ENCODE results near the gene ZFHX2. TPM values are rescaled to one million over a fixed set of nuclear protein-coding genes. Genes with fewer than 3 reads are reported as not detected.
"Not testable (repeated sequence)": the region's sequence is repeated elsewhere in the genome, so short reads cannot be mapped to it uniquely, and the experiment has no call there.

Gene ZFHX2
- polyA plus RNA-seq, 3 donors, result 7.4 to 10.1 (median 7.8) TPM

- DNase-seq (ENCODE audit: extremely low read depth in 1 of 11, low read depth in 9 of 11, low spot score in 4 of 11), result no peak
These were observed 2.9 kb downstream of the ZFHX2 start for GRCh38 chr14:23548351-23549318.

DNA sequence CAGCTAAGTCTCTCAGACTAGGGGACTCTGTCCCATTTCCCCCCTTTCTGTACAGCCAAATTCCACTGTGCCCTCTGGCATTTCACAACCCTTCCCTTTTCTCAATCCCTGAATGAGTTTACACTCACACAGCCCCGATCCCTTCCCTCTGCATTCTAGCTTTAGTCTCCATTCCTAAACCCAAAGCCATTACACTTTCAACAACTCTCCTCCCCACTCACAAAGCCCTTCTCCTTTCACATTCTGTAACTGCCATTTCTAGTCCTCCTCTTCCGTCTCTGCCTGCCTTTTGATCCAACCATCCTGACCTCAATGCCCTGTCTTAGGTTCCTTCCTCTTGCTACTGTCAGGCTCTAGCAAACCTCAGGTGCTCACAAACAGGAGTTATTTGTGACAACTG lies 3.6 kb downstream of the ZFHX2 start:
- no peak for DNase-seq (ENCODE audit: extremely low read depth in 1 of 11, low read depth in 9 of 11, low spot score in 4 of 11)

DNA sequence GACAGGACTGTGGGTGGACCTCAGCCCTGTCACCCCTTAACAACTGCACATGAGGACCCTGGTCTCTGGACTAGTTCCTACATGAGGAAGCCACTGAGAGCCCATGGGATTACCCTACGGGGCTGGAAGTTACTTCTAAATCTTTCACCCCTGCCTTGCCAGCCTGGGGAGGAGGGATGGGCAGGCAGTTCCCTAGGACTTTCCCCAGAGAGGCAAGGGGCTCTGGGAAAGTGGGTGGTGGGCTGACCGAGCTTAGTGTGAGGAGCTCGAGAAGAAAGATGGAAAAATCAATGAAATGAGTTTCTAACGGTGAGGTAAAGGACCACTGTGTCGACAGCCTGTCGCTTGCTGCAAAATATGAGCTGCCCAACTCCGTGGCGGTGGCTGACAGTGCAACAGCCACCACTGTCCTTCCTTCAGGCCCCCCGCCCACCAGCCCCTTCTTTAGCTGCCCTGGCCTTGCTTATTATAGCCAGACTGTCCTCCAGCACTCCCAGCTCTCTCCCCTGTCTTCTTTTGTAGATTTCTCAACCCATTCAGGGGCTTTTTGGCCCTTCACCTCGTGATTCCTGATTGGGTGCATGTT lies 5.0 kb downstream of the ZFHX2 start:
- DNase-seq (ENCODE audit: extremely low read depth in 1 of 11, low read depth in 9 of 11, low spot score in 4 of 11), result no peak

DNA sequence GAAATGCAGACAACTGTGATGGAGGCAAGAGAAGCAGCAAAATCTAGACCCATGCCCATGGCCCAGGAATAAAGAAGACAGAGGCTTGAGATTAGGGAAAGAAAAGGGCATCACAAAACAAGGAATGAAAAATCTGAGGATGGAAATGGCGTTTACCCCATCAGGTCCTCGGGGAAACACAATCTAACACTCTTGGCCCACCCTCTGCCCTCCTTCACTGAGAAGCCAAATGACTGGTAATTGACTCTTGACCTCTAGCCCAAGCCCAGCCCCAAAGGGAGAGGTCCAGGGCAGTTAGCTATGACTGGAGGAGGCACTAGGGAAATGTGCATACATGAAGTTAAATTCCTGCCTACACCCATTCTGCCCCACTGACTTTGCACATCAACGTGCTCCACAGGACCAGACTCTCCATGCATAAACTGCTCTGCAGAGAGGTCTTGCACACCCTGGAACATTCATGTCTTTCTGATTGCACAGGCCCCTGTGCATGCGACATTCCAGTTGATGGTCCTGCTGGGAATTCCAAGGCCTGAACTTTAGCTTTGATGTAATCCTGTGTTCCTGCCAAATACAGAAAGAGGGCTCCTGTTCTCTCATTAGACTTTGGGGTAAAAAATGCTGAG lies 5.7 kb downstream of the ZFHX2 start:
- no peak for DNase-seq (ENCODE audit: extremely low read depth in 1 of 11, low read depth in 9 of 11, low spot score in 4 of 11)

- DNase-seq (ENCODE audit: extremely low read depth in 1 of 11, low read depth in 9 of 11, low spot score in 4 of 11), result no peak
These were observed 6.8 kb downstream of the ZFHX2 start for GRCh38 chr14:23544511-23545447.

GRCh38 chr14:23543403-23543802 lies 8.2 kb downstream of the ZFHX2 start:
- DNase-seq (ENCODE audit: extremely low read depth in 1 of 11, low read depth in 9 of 11, low spot score in 4 of 11), result no peak

DNA sequence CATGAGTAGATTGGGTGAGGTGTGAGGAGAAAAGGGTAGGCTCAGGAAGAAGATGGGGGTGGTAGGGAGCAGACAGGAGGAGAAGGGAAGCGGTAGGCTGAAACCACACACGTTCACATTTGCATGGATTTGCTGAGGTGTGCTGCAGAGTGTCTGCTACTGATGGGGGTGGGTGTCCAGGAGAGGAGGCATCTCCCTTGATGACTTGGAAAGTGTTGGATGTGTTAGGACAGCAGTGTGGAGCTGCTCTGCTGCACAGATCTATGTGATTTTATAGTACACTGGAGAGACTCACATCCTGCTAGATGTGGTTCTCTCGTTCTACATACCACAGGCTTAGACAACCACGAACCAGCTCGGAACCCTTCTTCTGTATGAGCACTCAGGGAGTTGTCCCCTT lies 9.3 kb downstream of the ZFHX2 start:
- DNase-seq (ENCODE audit: extremely low read depth in 1 of 11, low read depth in 9 of 11, low spot score in 4 of 11), result no peak

GRCh38 chr14:23540141-23540469 lies 11.5 kb downstream of the ZFHX2 start:
- no peak for DNase-seq (ENCODE audit: extremely low read depth in 1 of 11, low read depth in 9 of 11, low spot score in 4 of 11)

- peak in 2 of 11 donors; percentile 59 to 66 for DNase-seq (ENCODE audit: extremely low read depth in 1 of 11, low read depth in 9 of 11, low spot score in 4 of 11)
These were observed 12.1 kb downstream of the ZFHX2 start for GRCh38 chr14:23539248-23540140.

DNA sequence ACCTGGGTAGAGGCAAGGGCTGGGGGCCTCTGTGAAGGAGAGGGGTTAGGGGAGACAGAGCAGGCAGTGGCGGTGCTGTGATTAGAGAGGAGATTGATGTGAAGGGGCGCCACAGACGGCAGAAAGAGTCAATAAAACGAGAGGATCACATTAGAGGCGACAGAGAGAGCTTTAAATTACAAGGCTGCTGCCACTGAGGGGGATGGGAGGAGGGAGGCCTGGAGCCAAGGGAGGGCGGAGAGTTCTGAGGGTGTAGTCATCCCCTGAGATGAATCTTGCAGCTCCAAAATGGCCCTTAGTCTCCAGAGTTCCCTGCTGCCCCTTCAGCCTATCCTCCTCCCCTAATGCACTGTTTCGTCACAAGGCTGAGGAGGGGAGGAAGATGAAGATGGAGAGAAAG lies 12.8 kb downstream of the ZFHX2 start:
- DNase-seq (ENCODE audit: extremely low read depth in 1 of 11, low read depth in 9 of 11, low spot score in 4 of 11), result no peak

- no peak for DNase-seq (ENCODE audit: extremely low read depth in 1 of 11, low read depth in 9 of 11, low spot score in 4 of 11)
These were observed 13.4 kb downstream of the ZFHX2 start for GRCh38 chr14:23538050-23538718.

- no peak for DNase-seq (ENCODE audit: extremely low read depth in 1 of 11, low read depth in 9 of 11, low spot score in 4 of 11)
These were observed 14.1 kb downstream of the ZFHX2 start for GRCh38 chr14:23537351-23538049.

- not testable (repeated sequence) for DNase-seq (ENCODE audit: extremely low read depth in 1 of 11, low read depth in 9 of 11, low spot score in 4 of 11)
These were observed 14.7 kb downstream of the ZFHX2 start for GRCh38 chr14:23536906-23537305.

GRCh38 chr14:23536494-23536893 lies 15.1 kb downstream of the ZFHX2 start:
- DNase-seq (ENCODE audit: extremely low read depth in 1 of 11, low read depth in 9 of 11, low spot score in 4 of 11), result no peak

DNA sequence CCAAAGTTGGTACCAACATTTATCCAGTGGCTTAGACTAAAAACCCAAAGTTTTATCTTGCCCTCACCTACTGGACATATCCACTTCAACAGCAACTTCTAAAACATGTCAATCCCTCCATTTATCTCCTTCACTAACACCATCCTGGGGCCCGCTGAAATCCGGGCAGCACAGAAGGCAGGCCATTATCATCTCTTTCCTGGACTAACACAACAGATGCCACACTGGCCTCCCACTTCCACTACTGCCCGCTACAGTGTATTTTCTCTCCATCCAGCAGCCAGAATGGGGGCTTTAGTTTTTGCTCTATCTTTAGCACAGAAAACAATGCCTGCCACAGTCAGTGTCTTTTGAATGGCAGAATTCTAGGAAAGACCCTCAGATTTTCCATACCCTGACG lies 15.6 kb downstream of the ZFHX2 start:
- DNase-seq (ENCODE audit: extremely low read depth in 1 of 11, low read depth in 9 of 11, low spot score in 4 of 11), result no peak

- no peak for DNase-seq (ENCODE audit: extremely low read depth in 1 of 11, low read depth in 9 of 11, low spot score in 4 of 11)
These were observed 17.7 kb downstream of the ZFHX2 start for GRCh38 chr14:23533652-23534435.

Measured in renal cortex interstitium (tissue), 11 donors.